ENCODE measurements around the gene PSMG2. TPM values are rescaled to one million over a fixed set of nuclear protein-coding genes. Genes with fewer than 3 reads are reported as not detected.

The PSMG2 gene
- total and polyA plus RNA-seq, 2 of the 13 experiments (the other 11 are each of a cell fraction or from before 2014, with no cell fraction given): 53.4 to 94.8 TPM

Small RNAs within 50 kb of the gene (small RNA-seq; reads per million reads assigned to genes)
- 0 reads per million in 3 experiments for gene RF00019 (ENCODE audit: insufficient read depth in 2 of 3, insufficient read length in 3 of 3, low read depth in 2 of 3, low replicate concordance in 1 of 3)

Other genes starting within 250 kb of the PSMG2 start
- gene SPIRE1, start 44.9 kb upstream of the PSMG2 start, total RNA-seq (2016; rRNA removed; fragmentation: Illumina TruSeq; extraction: Trizol): 21.3 and 28.1 TPM in 2 replicates
- 9.9 and 10.1 TPM in 2 replicates for gene SPIRE1, start 44.9 kb upstream of the PSMG2 start, polyA plus RNA-seq (2011; rRNA removed)
- 15.1 and 19.4 TPM in 2 replicates for gene CEP76, start 319 bp upstream of the PSMG2 start, total RNA-seq (2016; rRNA removed; fragmentation: Illumina TruSeq; extraction: Trizol)
- gene CEP76, start 319 bp upstream of the PSMG2 start, polyA plus RNA-seq (2011; rRNA removed): 10.9 and 13.9 TPM in 2 replicates
- 41.5 and 50.4 TPM in 2 replicates for gene PTPN2, start 181.2 kb downstream of the PSMG2 start, total RNA-seq (2016; rRNA removed; fragmentation: Illumina TruSeq; extraction: Trizol)
- 19.0 and 24.9 TPM in 2 replicates for gene PTPN2, start 181.2 kb downstream of the PSMG2 start, polyA plus RNA-seq (2011; rRNA removed)
- 59.6 and 96.2 TPM in 2 replicates for gene SEH1L, start 245.0 kb downstream of the PSMG2 start, total RNA-seq (2016; rRNA removed; fragmentation: Illumina TruSeq; extraction: Trizol)
- gene SEH1L, start 245.0 kb downstream of the PSMG2 start, polyA plus RNA-seq (2011; rRNA removed): 43.3 and 63.5 TPM in 2 replicates

Measured in HepG2 (cell line).